ENCODE results near the gene XPNPEP3. TPM values are rescaled to one million over a fixed set of nuclear protein-coding genes. Genes with fewer than 3 reads are reported as not detected.
"Not testable (repeated sequence)": the region's sequence is repeated elsewhere in the genome, so short reads cannot be mapped to it uniquely, and the experiment has no call there.

XPNPEP3 gene
- total RNA-seq, 4 donors from 2014 or later, result 10.1 to 19.1 (median 12.2) TPM

DNA sequence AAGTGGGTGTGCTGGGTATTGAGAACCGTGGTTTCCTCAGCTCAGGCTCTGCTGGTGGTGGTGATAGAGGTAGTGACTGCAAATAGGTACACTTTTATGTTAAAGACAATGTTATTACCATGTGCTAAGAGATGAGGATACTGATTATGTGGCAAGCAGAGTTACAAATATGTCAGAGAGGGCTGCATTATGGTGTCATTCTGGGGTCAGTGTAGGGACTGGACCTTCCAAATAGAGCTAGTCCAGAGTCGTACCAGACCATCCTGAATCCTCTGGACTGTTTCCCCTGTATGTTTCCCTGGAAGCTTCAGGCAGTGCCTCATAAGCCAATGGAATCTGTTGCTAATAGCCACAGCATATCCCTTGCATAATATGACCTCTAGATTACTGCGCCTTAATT lies 5.1 kb downstream of the XPNPEP3 start, which contains the start of gene DNAJB7:
Gene DNAJB7, minus strand, starts transcription at position 101 of the 400 bp plus-strand sequence. CDS start 119 bp downstream, outside the sequence.
- TF ChIP-seq, protein P1, sequence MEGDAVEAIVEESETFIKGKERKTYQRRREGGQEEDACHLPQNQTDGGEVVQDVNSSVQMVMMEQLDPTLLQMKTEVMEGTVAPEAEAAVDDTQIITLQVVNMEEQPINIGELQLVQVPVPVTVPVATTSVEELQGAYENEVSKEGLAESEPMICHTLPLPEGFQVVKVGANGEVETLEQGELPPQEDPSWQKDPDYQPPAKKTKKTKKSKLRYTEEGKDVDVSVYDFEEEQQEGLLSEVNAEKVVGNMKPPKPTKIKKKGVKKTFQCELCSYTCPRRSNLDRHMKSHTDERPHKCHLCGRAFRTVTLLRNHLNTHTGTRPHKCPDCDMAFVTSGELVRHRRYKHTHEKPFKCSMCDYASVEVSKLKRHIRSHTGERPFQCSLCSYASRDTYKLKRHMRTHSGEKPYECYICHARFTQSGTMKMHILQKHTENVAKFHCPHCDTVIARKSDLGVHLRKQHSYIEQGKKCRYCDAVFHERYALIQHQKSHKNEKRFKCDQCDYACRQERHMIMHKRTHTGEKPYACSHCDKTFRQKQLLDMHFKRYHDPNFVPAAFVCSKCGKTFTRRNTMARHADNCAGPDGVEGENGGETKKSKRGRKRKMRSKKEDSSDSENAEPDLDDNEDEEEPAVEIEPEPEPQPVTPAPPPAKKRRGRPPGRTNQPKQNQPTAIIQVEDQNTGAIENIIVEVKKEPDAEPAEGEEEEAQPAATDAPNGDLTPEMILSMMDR (IDR thresholded peaks at IDR 0.05), result no peak
- ATAC-seq (ENCODE audit: low FRiP score) (no peak), DNase-seq (ENCODE audit: low spot score) (no peak)

DNA sequence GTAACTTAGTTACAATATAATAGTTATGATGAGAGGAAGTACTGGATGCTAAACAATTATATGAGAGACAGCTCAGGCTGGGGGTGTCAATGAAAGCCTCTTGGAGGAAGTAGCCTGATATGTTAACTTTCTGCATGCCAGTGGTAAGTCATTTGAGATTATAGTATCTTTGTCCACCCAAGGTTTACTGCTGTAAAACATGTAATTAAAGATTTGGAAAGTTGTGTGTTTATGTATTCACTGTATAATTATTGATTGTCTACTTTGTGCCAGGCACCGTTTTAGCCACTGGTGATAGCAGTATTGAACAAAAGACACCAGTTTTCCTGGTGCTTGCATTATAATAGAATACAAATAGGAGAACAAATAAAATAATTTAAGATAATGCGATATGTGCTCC lies 5.6 kb downstream of the XPNPEP3 start:
- ATAC-seq (ENCODE audit: low FRiP score) (no peak), DNase-seq (ENCODE audit: low spot score) (no peak)
- TF ChIP-seq, protein P1 (IDR thresholded peaks at IDR 0.05), result no peak

DNA sequence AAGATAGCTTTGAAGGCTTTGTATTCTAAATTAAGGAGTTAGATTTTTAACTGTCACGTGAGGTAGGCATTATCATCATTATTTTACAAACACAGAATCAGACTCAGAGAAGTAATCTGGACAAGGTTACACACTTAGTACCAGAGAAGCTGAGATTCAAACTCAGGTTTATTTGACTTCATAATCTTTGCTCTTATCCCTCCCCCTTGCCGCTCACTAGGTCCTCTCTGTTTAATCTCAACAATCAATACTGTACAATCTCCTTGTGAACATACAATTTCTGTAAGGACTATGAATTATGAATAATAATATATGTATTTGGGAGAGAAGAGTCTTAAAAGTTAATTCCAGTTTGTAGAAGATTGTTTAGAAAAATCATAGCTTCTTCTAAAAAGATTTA lies 10.2 kb downstream of the XPNPEP3 start:
- TF ChIP-seq, protein P1 (IDR thresholded peaks at IDR 0.05), result no peak

DNA sequence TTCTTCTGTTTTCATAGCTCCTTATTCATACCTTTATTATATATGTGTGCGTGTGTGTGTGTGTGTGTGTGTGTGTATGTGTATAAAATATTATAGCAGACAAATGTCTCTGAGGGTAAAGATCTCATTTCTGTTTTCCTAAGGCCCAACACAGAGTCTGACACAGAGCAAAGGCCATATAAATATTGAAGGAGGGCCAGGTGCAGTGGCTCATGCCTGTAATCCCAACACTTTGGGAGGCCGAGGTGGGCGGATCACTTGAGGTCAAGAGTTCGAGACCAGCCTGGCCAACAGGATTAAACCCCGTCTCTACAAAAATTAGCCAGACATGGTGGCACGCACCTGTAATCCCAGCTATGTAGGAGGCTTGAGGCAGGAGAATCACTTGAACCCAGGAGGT lies 11.4 kb downstream of the XPNPEP3 start:
- not testable (repeated sequence) for ATAC-seq (ENCODE audit: low FRiP score)

More for the DNA sequence above, 10.2 kb downstream of the XPNPEP3 start:
- ATAC-seq (ENCODE audit: low FRiP score) (no peak), DNase-seq (ENCODE audit: low spot score) (no peak)

DNA sequence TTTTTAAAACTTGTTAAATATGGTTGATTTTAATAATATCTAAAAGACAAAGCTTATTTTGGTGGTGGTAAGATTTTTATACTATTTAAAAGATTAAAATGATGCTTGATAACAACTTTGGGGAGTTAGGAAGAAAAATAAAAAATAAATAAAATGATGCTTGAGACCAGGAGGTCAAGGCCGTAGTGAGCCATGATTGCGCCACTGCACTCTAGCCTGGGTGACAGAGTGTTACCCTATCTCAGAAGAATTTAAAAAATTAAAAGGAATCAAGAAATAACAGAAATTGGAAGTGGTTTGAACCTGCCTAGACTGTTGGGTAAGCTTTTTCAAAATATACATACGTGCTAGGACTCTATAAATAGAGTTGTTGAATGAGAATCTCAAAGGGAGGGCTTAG lies 17.1 kb downstream of the XPNPEP3 start:
- TF ChIP-seq, protein P1 (IDR thresholded peaks at IDR 0.05), result no peak
- DNase-seq (ENCODE audit: low spot score) (no peak), ATAC-seq (ENCODE audit: low FRiP score) (no peak)

More for the DNA sequence above, 11.4 kb downstream of the XPNPEP3 start:
- DNase-seq (ENCODE audit: low spot score), result not testable (repeated sequence)

DNA sequence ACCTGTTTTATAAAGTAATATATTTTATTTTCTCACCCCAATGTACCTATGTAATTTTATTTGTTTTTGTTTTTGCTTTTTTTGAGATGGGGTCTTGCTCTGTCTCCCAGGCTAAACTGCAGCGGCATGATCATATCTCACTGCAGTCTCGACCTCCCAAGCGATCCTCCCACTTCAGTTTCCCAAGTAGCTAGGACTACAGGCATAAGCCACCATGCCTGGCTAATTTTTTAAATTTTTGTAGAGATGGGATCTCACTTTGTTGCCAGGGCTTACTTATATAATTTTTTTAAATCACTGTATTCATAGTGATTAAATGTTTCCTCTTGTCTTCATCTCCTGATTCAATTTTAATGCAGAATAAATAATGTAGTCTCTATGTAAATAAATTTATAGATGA lies 18.2 kb downstream of the XPNPEP3 start:
- TF ChIP-seq, protein P1 (IDR thresholded peaks at IDR 0.05), result no peak
- ATAC-seq (ENCODE audit: low FRiP score), result no peak
- DNase-seq (ENCODE audit: low spot score), result no peak

DNA sequence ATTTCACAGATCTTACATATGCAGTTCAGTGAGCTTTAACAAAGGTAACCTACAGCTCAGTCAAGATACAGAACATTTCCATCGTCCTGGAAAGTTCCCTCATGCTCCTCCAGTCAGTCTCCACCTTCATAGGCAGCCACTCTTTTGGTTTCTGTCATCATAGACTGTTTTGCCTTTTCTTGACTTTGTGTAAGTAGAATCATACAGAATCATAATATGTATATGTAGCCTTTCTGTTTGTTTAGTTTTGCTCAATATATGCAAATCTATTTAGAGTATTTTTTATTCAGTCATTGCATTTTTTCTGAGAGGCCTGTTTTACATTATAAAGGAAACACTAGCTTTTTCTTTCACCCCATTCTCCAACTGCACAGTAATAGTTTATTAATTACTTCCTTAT lies 20.0 kb downstream of the XPNPEP3 start:
- no peak for DNase-seq (ENCODE audit: low spot score)
- TF ChIP-seq, protein P1 (IDR thresholded peaks at IDR 0.05), result no peak
- ATAC-seq (ENCODE audit: low FRiP score), result no peak

DNA sequence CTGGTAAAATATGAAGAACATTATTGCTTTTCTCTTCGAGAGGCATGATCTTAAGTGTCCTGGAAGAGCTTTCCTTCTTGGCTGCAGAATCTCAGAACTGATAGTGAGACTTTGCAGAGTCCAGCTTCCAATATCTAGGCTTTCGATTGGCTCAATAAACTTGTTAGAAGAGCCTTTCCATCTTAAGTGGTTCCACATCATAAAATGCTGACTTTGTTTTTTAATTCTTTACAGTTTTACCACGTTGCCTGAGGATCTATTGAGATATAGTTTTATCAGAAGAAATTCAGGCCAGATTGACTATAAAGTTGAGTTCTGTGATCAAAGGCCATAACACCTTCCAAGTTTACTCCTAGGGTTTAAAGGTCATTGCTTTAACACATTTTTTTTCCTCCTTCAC lies 20.5 kb downstream of the XPNPEP3 start:
- ATAC-seq (ENCODE audit: low FRiP score), result no peak
- TF ChIP-seq, protein P1 (IDR thresholded peaks at IDR 0.05), result no peak
- no peak for DNase-seq (ENCODE audit: low spot score)
